ENCODE measurements around the gene UBE2D3. TPM values are rescaled to one million over a fixed set of nuclear protein-coding genes. Genes with fewer than 3 reads are reported as not detected.

The UBE2D3 gene
- total and polyA plus RNA-seq, 2 of the 4 experiments (the other 2 are of a cell fraction), result 233 to 387 TPM

- Histone ChIP-seq H3K4me1 (ENCODE audit: control insufficient read depth, insufficient read depth, low read length) (no peaks in the 10 kb centered on the region), H4K5ac (ENCODE audit: low read depth, low read length) (no peak overlapping the region), H2BK5ac (ENCODE audit: low read depth, low read length, poor library complexity, severe bottlenecking) (peak overlapping the region; percentile 0), H3K56ac (ENCODE audit: extremely low read depth, insufficient read depth, low read length) (no peak overlapping the region), H3K18ac (ENCODE audit: low read depth, low read length) (no peak overlapping the region; the same call in 1 of the 2 replicates), H2BK15ac (ENCODE audit: low read depth, low read length) (no peak overlapping the region), H3K9me1 (ENCODE audit: insufficient read depth, low read length) (peaks cover 3% of the 10 kb centered on the region; the same call in 1 of the 2 replicates), H3K23ac (ENCODE audit: low read depth, low read length) (no peak overlapping the region), H3K79me1 (ENCODE audit: low read depth in 1 of 2, low read length in 2 of 2) (peaks cover under 1 to 6% of the 10 kb centered on the region in 2 experiments; a peak in 2 of 4 replicates), H3K4me2 (ENCODE audit: low read depth, low read length) (no peak overlapping the region), H2AK5ac (ENCODE audit: low read depth, low read length) (no peak overlapping the region), H4K20me1 (ENCODE audit: insufficient read depth, low read length) (no peaks in the 10 kb centered on the region), H3K36me3 (ENCODE audit: control insufficient read depth, insufficient read depth, low read length) (peaks cover 5% of the 10 kb centered on the region), H3K27ac (ENCODE audit: insufficient read depth, low read length) (0 out of 2 replicates have a peak overlapping the region, but pooled peaks have one; percentile 20), H2BK120ac (ENCODE audit: low read depth, low read length) (no peak overlapping the region), H3K9me3 (ENCODE audit: control insufficient read depth, insufficient read depth, low read length) (no peaks in the 10 kb centered on the region; the same call in 1 of the 2 replicates), H3K14ac (replicated peaks; ENCODE audit: low read depth, low read length) (no peak overlapping the region), H3K4ac (ENCODE audit: low read depth, low read length) (no peak overlapping the region), H3K4me3 (ENCODE audit: insufficient read depth, low read depth, low read length) (no peak overlapping the region), H3K27me3 (ENCODE audit: control insufficient read depth, insufficient read depth, low read length) (no peaks in the 10 kb centered on the region), H4K8ac (ENCODE audit: low read depth in 2 of 2, low read length in 2 of 2) (no peak overlapping the region), H4K91ac (ENCODE audit: insufficient read depth, low read depth, low read length) (no peak overlapping the region), H2BK20ac (ENCODE audit: low read depth, low read length) (no peak overlapping the region), H3K9ac (ENCODE audit: low read depth, low read length) (no peak overlapping the region), H2AK9ac (replicated peaks; ENCODE audit: low read depth, low read length, poor library complexity) (no peak overlapping the region), H2AFZ (replicated peaks; ENCODE audit: low read length, poor library complexity) (no peak overlapping the region)
- dilution Hi-C loops (cut with HindIII; ENCODE audit: low sequenced_read_pairs, unreplicated experiment) (no loop called here), intact Hi-C loops (cut with micrococcal nuclease) (no loop called here), in situ Hi-C loops (cut with MboI; ENCODE audit: low sequenced_read_pairs) (no loop called here)
- CTCF ChIA-PET, result no interaction called here
- WGBS, 2 experiments (ENCODE audit: extremely low coverage in 2 of 2, insufficient read length in 1 of 2), result 100% methylated on average over 3 of the region's 7 CpGs; no CpG with 5 or more reads in 1 of the 2 experiments
- POLR2A ChIA-PET (ENCODE audit: unreplicated experiment), result no interaction called here
- no peak for TF ChIP-seq ELK1 (IDR thresholded peaks at IDR 0.05; ENCODE audit: borderline replicate concordance, low read depth, low read length)
- TF ChIP-seq POLR2A (IDR thresholded peaks at IDR 0.05; ENCODE audit: low read depth, low read length), result peak; percentile 40; the same call in 1 of the 2 replicates
- no peak for TF ChIP-seq MXI1 (IDR thresholded peaks at IDR 0.05; ENCODE audit: borderline replicate concordance, low read depth, low read length)
- TF ChIP-seq CEBPB (IDR thresholded peaks at IDR 0.05; ENCODE audit: low read depth, low read length), result peak; percentile 96
- DNase-seq (peak; percentile 92), ATAC-seq (ENCODE audit: low read depth) (peak; percentile 54)
- BruUV-seq (replicated peaks), result no TSS peak
These were observed 40.1 kb downstream of the UBE2D3 start for GRCh38 chr4:102787096-102787881.

All from IMR-90 (cell line).